PC-9 (cell line): ENCODE data around the gene CBY2. TPM values are rescaled to one million over a fixed set of nuclear protein-coding genes. Genes with fewer than 3 reads are reported as not detected.

ENCODE experiments used
- BruUV-seq: library from RNA; stranded (reverse); fragments of 400-500 nt; replicated peaks from 2 replicates; lab custom pipeline; 2021; lab: Mats Ljungman, UMichigan
- CTCF ChIA-PET: fragments of 300-600 bp; sonication (Branson Sonifier 250); formaldehyde crosslinking; loops from one replicate; lab custom pipeline; 2022; ENCODE audit warnings: antibody characterized with exemption; lab: Charles Lee
- POLR2A ChIA-PET: fragments of 300-600 bp; sonication (Branson Sonifier 250); formaldehyde crosslinking; loops from one replicate; lab custom pipeline; 2022; ENCODE audit warnings: antibody characterized with exemption; ENCODE audit not compliant: unreplicated experiment; lab: Charles Lee
- DNase-seq, 2 experiments: peaks; one replicate each; pipeline versions ENCODE4 v3.0.0 to v3.0.0-alpha.2; 2015 to 2022; ENCODE audit warnings: mixed read lengths in 1 of 2
- H2AFZ ChIP-seq: fragments of 200-600 bp; sonication (generic); 2 replicates; pipeline ENCODE4 v1.8.1; 2017; ENCODE audit warnings: antibody characterized with exemption
- H3F3A ChIP-seq: fragments of 200-600 bp; sonication (generic); 2 replicates; pipeline ENCODE4 v1.8.1; 2017; ENCODE audit warnings: antibody characterized with exemption, mild to moderate bottlenecking, low read depth; ENCODE audit not compliant: insufficient read depth
- H3K27ac ChIP-seq: fragments of 200-600 bp; sonication (generic); 2 replicates; pipeline ENCODE4 v1.6.1; 2016; ENCODE audit warnings: mixed run types
- H3K27me3 ChIP-seq: fragments of 200-600 bp; sonication (generic); 2 replicates; pipeline ENCODE4 v1.6.1; 2016; ENCODE audit warnings: low read depth, mixed run types; ENCODE audit not compliant: insufficient read depth
- H3K36me3 ChIP-seq: fragments of 200-600 bp; sonication (generic); 2 replicates; pipeline ENCODE4 v1.6.1; 2016; ENCODE audit warnings: low read depth, mixed run types
- H3K4me1 ChIP-seq: fragments of 200-600 bp; sonication (generic); replicated peaks from 2 replicates; pipeline ENCODE4 v1.6.1; 2016; ENCODE audit warnings: mixed run types; ENCODE audit not compliant: insufficient read depth
- H3K4me2 ChIP-seq: fragments of 200-600 bp; sonication (generic); 2 replicates; pipeline ENCODE4 v1.6.1; 2017; ENCODE audit warnings: mixed run types
- H3K4me3 ChIP-seq: fragments of 200-600 bp; sonication (generic); 2 replicates; pipeline ENCODE4 v1.6.1; 2016; ENCODE audit warnings: mixed run types
- H3K79me2 ChIP-seq: fragments of 200-600 bp; sonication (generic); 2 replicates; pipeline ENCODE4 v1.6.1; 2017; ENCODE audit warnings: low read depth, mixed run types
- H3K9me2 ChIP-seq: fragments of 200-600 bp; sonication (generic); 2 replicates; pipeline ENCODE4 v1.8.1; 2017; ENCODE audit warnings: mild to moderate bottlenecking; ENCODE audit not compliant: insufficient read depth
- H3K9me3 ChIP-seq: fragments of 200-600 bp; sonication (generic); 2 replicates; pipeline ENCODE4 v1.8.1; 2016; ENCODE audit warnings: low read depth; ENCODE audit not compliant: insufficient read depth
- H4K20me1 ChIP-seq: fragments of 200-600 bp; sonication (generic); 2 replicates; pipeline ENCODE4 v1.8.1; 2017; ENCODE audit not compliant: insufficient read depth
- EZH2 ChIP-seq: fragments of 200-600 bp; sonication (generic); IDR thresholded peaks from 2 replicates; pipeline ENCODE4 v1.8.0; 2017; ENCODE audit warnings: antibody characterized with exemption, low read depth
- intact Hi-C: fragments of 100-400 bp; cut with micrococcal nuclease; formaldehyde crosslinking; loops from one replicate; pipeline ENCODE4 v1.10.0; 2022; ENCODE audit not compliant: unreplicated experiment
- total RNA-seq: library from RNA; stranded (reverse); gene quantifications from 2 replicates; pipeline ENCODE4 v1.2.3, GENCODE V29; 2021
- TF ChIP-seq, protein P1 (sequence below): fragments of 200-600 bp; sonication (generic); conservative IDR thresholded peaks from 2 replicates; pipeline ENCODE4 v1.6.1; 2017; ENCODE audit warnings: mixed run types, antibody characterized with exemption, mild to moderate bottlenecking, moderate library complexity

CBY2 gene
- total RNA-seq, 1 experiment from 2014 or later: not detected

GRCh38 chr13:45704854-45705695 lies 3.0 kb downstream of the CBY2 start:
- Histone ChIP-seq H3K79me2 (no peaks in the 10 kb centered on the region), H3K27ac (no peak overlapping the region), H3K36me3 (no peaks in the 10 kb centered on the region), H3K27me3 (peaks cover 64% of the 10 kb centered on the region), H3K4me3 (no peak overlapping the region), H3K9me3 (no peaks in the 10 kb centered on the region), H3K9me2 (no peaks in the 10 kb centered on the region), H3K4me1 (no peaks in the 10 kb centered on the region), H3F3A (no peaks in the 10 kb centered on the region), H3K4me2 (no peak overlapping the region), H4K20me1 (no peaks in the 10 kb centered on the region), H2AFZ (no peak overlapping the region)
- no TSS peak for BruUV-seq
- TF ChIP-seq, protein P1, sequence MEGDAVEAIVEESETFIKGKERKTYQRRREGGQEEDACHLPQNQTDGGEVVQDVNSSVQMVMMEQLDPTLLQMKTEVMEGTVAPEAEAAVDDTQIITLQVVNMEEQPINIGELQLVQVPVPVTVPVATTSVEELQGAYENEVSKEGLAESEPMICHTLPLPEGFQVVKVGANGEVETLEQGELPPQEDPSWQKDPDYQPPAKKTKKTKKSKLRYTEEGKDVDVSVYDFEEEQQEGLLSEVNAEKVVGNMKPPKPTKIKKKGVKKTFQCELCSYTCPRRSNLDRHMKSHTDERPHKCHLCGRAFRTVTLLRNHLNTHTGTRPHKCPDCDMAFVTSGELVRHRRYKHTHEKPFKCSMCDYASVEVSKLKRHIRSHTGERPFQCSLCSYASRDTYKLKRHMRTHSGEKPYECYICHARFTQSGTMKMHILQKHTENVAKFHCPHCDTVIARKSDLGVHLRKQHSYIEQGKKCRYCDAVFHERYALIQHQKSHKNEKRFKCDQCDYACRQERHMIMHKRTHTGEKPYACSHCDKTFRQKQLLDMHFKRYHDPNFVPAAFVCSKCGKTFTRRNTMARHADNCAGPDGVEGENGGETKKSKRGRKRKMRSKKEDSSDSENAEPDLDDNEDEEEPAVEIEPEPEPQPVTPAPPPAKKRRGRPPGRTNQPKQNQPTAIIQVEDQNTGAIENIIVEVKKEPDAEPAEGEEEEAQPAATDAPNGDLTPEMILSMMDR: no peak
- no peak for TF ChIP-seq EZH2
- POLR2A ChIA-PET: no interaction called here
- intact Hi-C loops: no loop called here
- no peak for DNase-seq
- CTCF ChIA-PET: no interaction called here

DNA sequence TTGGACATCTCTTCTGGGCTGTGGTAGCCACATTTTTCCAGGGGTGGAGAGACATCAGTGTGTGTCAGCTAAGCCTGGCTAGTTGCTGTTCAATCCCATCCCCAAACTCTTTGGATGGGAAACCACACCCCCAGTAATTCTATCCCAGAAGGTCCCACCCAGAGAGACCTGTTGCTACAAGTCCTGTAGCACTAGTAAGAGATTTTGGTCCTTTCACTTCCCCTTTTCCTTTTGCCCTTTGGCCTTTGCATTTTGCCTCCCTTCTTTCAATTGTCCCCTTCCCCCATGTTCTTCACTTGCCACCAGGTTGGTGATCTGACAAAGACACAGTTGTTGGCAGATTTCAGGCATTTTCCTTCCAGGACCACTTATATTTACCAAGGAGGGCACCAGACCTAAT lies 3.8 kb downstream of the CBY2 start:
- no peak for TF ChIP-seq EZH2
- TF ChIP-seq, protein P1: no peak
- Histone ChIP-seq H3K36me3 (no peaks in the 10 kb centered on the region), H3K9me3 (no peaks in the 10 kb centered on the region), H3K4me3 (no peak overlapping the region), H3K79me2 (no peaks in the 10 kb centered on the region), H3F3A (no peaks in the 10 kb centered on the region), H2AFZ (no peak overlapping the region), H3K9me2 (no peaks in the 10 kb centered on the region), H3K27me3 (peaks cover 58% of the 10 kb centered on the region), H3K4me1 (no peaks in the 10 kb centered on the region), H4K20me1 (no peaks in the 10 kb centered on the region), H3K27ac (no peak overlapping the region), H3K4me2 (no peak overlapping the region)
- ChIA-PET CTCF (no interaction called here), POLR2A (no interaction called here)
- no TSS peak for BruUV-seq
- intact Hi-C loops: no loop called here
- no peak for DNase-seq

- Histone ChIP-seq H4K20me1 (no peaks in the 10 kb centered on the region), H3K27ac (no peak overlapping the region), H3K79me2 (no peaks in the 10 kb centered on the region), H3K9me2 (no peaks in the 10 kb centered on the region), H3K4me2 (no peak overlapping the region), H2AFZ (no peak overlapping the region), H3F3A (no peaks in the 10 kb centered on the region), H3K27me3 (peaks cover 69% of the 10 kb centered on the region), H3K9me3 (no peaks in the 10 kb centered on the region), H3K4me1 (no peaks in the 10 kb centered on the region), H3K4me3 (no peak overlapping the region), H3K36me3 (no peaks in the 10 kb centered on the region)
- POLR2A ChIA-PET: no interaction called here
- no TSS peak for BruUV-seq
- TF ChIP-seq, protein P1: no peak
- no peak for TF ChIP-seq EZH2
- no peak for DNase-seq
- CTCF ChIA-PET: no interaction called here
- intact Hi-C loops: no loop called here
Observed at GRCh38 chr13:45707516-45708100, 5.5 kb downstream of the CBY2 start.
